Measurements from ENCODE around the gene LTO1. TPM values are rescaled to one million over a fixed set of nuclear protein-coding genes. Genes with fewer than 3 reads are reported as not detected.

LTO1 gene
- polyA plus RNA-seq, 2 of the 4 experiments (the other 2 are of a cell fraction): 25.1 to 27.0 TPM

- CTCF ChIA-PET: interaction anchor here (1.0 to 10.9 kb wide), 5 partner anchors 7 to 603 kb away, joined by 3 to 149 read pairs (median 39); partner anchors contain the start of gene LTO1
- FAIRE-seq (no peak), ATAC-seq (peak; percentile 57 to 67; a peak in 5 of 6 replicates), DNase-seq (ENCODE audit: low read depth in 1 of 2, low spot score in 1 of 2) (peak in 1 of 2 experiments; percentile 55)
- no peak overlapping the region for H3K4me3 ChIP-seq
- H3K9me3 ChIP-seq: no peaks in the 10 kb centered on the region
- 85% methylated on average over 16 of the region's 16 CpGs for WGBS (ENCODE audit: missing lambda C conversion rate)
- H3K27ac ChIP-seq: no peak overlapping the region
- no peak overlapping the region for H3K4me2 ChIP-seq
- POLR2A ChIA-PET: no interaction called here
- no peaks in the 10 kb centered on the region; the same call in 2 of the 3 replicates for H3K4me1 ChIP-seq
- no peak for TF ChIP-seq HMGXB4 (CRISPR knock-in tag; IDR thresholded peaks at IDR 0.05; ENCODE audit: borderline replicate concordance)
- TF ChIP-seq JUN (IDR thresholded peaks at IDR 0.05): no peak
- no peak for TF ChIP-seq ZSCAN20 (CRISPR knock-in tag; IDR thresholded peaks at IDR 0.05)
- TF ChIP-seq RAD21 (conservative IDR thresholded peaks at IDR 0.05 in 1 of 2, IDR thresholded peaks at IDR 0.05 in 1 of 2): peak in 1 of 2 experiments; percentile 34; a peak in 1 of 5 replicates
- TF ChIP-seq FOSB (CRISPR knock-in tag; IDR thresholded peaks at IDR 0.05): no peak
- TF ChIP-seq BHLHE40 (IDR thresholded peaks at IDR 0.05; ENCODE audit: low read depth, low read length): no peak
- TF ChIP-seq POLR2A (IDR thresholded peaks at IDR 0.05; ENCODE audit: low read length): no peak
Measured at GRCh38 chr11:69662021-69662698, 13.0 kb downstream of the LTO1 start.

GRCh38 chr11:69661413-69661715, 13.8 kb downstream of the LTO1 start:
- no peaks in the 10 kb centered on the region for H3K9me3 ChIP-seq
- H3K4me3 ChIP-seq: no peak overlapping the region
- H3K27ac ChIP-seq: 0 out of 6 replicates have a peak overlapping the region, but pooled peaks of 1 of the 2 experiments have one; percentile 7
- POLR2A ChIA-PET: no interaction called here
- no peak overlapping the region for H3K4me2 ChIP-seq
- ATAC-seq: no peak
- DNase-seq (ENCODE audit: low read depth in 1 of 2, low spot score in 1 of 2): no peak
- WGBS (ENCODE audit: missing lambda C conversion rate): 84% methylated on average over 10 of the region's 10 CpGs
- no peaks in the 10 kb centered on the region; the same call in 1 of the 3 replicates for H3K4me1 ChIP-seq
- no peak for FAIRE-seq
- TF ChIP-seq JUNB (IDR thresholded peaks at IDR 0.05) (no peak), FOXS1 (CRISPR knock-in tag; IDR thresholded peaks at IDR 0.05) (no peak)
- CTCF ChIA-PET: interaction anchor here (1.0 to 10.9 kb wide), 6 partner anchors 8 to 602 kb away, joined by 3 to 149 read pairs (median 22); partner anchors contain the start of gene LTO1

- no peak overlapping the region for H3K4me3 ChIP-seq
- ATAC-seq (no peak), DNase-seq (ENCODE audit: low read depth in 1 of 2, low spot score in 1 of 2) (no peak), FAIRE-seq (no peak)
- 95% methylated on average over 4 of the region's 4 CpGs for WGBS (ENCODE audit: missing lambda C conversion rate)
- H3K27ac ChIP-seq: no peak overlapping the region
- H3K4me1 ChIP-seq: peaks cover 13% of the 10 kb centered on the region
- POLR2A ChIA-PET: no interaction called here
- no peak for TF ChIP-seq KDM1A (IDR thresholded peaks at IDR 0.05; ENCODE audit: low read depth)
- no peak for TF ChIP-seq ZNF302 (CRISPR knock-in tag; IDR thresholded peaks at IDR 0.05)
- no peak for TF ChIP-seq HOXA7 (CRISPR knock-in tag; IDR thresholded peaks at IDR 0.05)
- TF ChIP-seq POLR2A (IDR thresholded peaks at IDR 0.05; ENCODE audit: low read length): no peak
- no peak for TF ChIP-seq TFCP2L1 (CRISPR knock-in tag; IDR thresholded peaks at IDR 0.05)
- TF ChIP-seq FOSB (CRISPR knock-in tag; IDR thresholded peaks at IDR 0.05): no peak
- TF ChIP-seq HOXB13 (CRISPR knock-in tag; IDR thresholded peaks at IDR 0.05; ENCODE audit: low read depth): no peak
- no peak for TF ChIP-seq EHF (CRISPR knock-in tag; IDR thresholded peaks at IDR 0.05)
- TF ChIP-seq RFX5 (IDR thresholded peaks at IDR 0.05): no peak
- no peak for TF ChIP-seq ATOH8 (CRISPR knock-in tag; IDR thresholded peaks at IDR 0.05; ENCODE audit: low read depth)
- TF ChIP-seq EP300 (IDR thresholded peaks at IDR 0.05): no peak
- no peak for TF ChIP-seq USF2 (IDR thresholded peaks at IDR 0.05)
- TF ChIP-seq HMGXB4 (CRISPR knock-in tag; IDR thresholded peaks at IDR 0.05; ENCODE audit: borderline replicate concordance): no peak
- no peak for TF ChIP-seq ZFP36 (IDR thresholded peaks at IDR 0.05; ENCODE audit: borderline replicate concordance, partially characterized antibody)
- TF ChIP-seq NPAS2 (CRISPR knock-in tag; IDR thresholded peaks at IDR 0.05; ENCODE audit: borderline replicate concordance): no peak
- TF ChIP-seq POLR2AphosphoS2 (conservative IDR thresholded peaks at IDR 0.05; ENCODE audit: low read length): no peak
- no peak for TF ChIP-seq MAX (IDR thresholded peaks at IDR 0.05)
- no peaks in the 10 kb centered on the region for H3K9me3 ChIP-seq
- H3K4me2 ChIP-seq: no peak overlapping the region
- CTCF ChIA-PET: interaction anchor here (2.6 to 10.9 kb wide), 4 partner anchors 9 to 558 kb away, joined by 12 to 149 read pairs (median 78); no protein-coding TSS in a partner anchor
Measured at GRCh38 chr11:69660001-69660500, 15.1 kb downstream of the LTO1 start.

Measured in A549 (cell line).